Activated T-cell treated with anti-CD3 and anti-CD28 coated beads for 48 hours (primary cell): ENCODE results near the gene ZNF764.
"Not testable (repeated sequence)": the region's sequence is repeated elsewhere in the genome, so short reads cannot be mapped to it uniquely, and the experiment has no call there.

Experiments used
- DNase-seq: peaks from one replicate; pipeline ENCODE4 v3.0.0-alpha.2; 2020; ENCODE audit warnings: low read depth

Gene ZNF764

DNA sequence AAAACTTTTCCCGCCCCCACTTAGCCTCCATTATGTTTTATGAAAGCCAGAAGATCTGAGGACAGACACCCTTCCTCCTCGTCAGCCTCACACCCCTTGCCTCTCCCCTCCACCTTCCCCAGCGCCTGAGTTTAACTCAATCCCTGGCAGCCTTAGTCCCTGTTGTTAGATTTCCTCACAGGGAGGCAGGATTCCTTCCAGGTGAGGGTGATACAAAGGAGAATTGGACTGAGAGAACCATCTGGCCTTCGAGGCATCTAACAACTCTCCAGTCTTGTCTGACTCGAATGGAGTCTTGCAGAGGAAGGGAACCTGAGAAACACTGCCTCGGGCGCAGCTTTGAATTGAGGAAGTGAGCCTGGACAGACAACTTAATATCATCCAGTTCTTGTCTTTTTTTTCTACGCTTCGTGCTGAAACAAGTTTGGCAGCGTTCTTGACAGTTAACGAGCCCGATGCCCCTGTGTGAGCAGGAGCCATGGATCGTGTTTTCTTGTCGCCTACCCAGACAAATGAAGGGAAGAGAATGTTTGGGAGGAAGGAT is 30.5 kb downstream of the ZNF764 start:
- no peak for DNase-seq

DNA sequence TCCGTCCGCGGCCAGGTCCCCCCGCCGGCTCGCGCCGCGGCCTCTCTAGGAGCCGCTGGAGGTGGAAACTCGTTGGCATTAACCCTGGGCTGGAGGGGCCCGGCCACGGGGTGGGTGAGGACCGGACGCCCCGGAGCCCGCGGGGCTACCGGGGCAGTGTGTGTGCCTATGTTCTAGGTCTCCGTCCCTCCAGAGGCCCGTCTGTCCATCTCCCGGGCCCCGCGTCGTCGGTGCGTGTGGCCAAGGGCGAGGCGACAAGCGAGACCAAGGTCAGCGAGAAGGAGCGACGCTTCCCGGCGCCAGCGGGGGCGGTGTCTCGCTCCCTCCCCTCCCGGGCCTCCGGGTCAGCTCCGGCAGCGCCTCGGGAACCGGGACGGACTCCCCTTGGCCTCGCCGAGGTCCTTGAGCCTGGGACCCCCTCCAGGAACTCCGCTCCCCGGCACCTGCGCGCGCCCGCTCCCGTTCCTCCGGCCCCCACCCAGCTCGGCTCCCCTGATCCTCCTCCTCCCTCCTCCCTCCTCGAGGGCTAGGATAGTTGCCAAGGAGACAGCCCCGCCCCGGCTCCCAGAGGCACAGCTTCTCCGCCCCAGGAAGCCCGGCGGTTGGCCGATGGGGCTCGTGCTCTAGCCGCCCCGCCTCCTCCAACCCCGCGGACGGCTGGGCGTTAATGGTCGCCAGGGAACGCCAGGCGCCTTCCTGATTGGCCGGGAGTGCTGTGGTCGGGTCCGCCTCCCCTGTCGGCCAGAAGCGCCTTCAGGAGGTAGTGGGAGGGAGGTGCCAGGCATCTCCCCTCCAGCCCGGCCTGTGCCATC is 31.1 kb downstream of the ZNF764 start:
- DNase-seq: peak; percentile 96

- DNase-seq: no peak
Observed at GRCh38 chr16:30526137-30526822, 31.9 kb downstream of the ZNF764 start, which contains the start of gene ZNF768. Gene ZNF768, minus strand, starts transcription at chr16:30526566. Its CDS starts 153 bp downstream, at chr16:30526413.

- no peak for DNase-seq
Observed at GRCh38 chr16:30525844-30526136, 32.4 kb downstream of the ZNF764 start.

- DNase-seq: no peak
Observed at GRCh38 chr16:30524575-30525568, 33.3 kb downstream of the ZNF764 start.

- DNase-seq: no peak
Observed at GRCh38 chr16:30523768-30524574, 34.2 kb downstream of the ZNF764 start.

DNA sequence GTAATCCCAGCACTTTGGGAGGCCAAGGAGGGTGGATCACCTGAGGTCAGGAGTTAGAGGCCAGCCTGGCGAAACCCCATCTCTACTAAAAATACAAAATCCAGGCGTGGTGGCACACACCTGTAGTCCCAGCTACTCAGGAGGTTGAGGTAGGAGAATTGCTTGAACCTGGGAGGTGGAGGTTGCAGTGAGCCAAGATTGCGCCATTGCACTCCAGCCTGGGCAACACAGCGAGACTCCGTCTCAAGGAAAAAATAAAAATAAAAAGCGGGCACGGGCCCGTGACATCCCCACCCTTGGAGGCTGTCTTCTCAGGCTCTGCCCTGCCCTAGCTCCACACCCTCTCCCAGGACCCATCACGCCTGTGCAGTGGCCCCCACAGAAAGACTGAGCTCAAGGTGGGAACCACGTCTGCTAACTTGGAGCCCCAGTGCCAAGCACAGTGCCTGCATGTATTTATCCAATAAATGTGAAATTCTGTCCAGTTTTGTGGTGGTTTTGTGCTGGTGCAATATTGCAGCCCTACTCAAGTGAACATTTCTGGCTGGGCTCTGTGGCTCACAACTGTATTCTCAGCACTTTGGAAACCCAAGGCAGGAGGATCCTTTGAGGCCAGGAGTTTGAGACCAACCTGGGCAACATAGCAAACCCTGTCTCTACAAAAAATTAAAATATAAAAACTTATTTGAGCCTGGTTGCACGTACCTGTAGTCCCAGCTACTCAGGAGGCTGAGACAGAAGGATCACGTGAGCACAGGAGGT is 35.3 kb downstream of the ZNF764 start:
- not testable (repeated sequence) for DNase-seq

DNA sequence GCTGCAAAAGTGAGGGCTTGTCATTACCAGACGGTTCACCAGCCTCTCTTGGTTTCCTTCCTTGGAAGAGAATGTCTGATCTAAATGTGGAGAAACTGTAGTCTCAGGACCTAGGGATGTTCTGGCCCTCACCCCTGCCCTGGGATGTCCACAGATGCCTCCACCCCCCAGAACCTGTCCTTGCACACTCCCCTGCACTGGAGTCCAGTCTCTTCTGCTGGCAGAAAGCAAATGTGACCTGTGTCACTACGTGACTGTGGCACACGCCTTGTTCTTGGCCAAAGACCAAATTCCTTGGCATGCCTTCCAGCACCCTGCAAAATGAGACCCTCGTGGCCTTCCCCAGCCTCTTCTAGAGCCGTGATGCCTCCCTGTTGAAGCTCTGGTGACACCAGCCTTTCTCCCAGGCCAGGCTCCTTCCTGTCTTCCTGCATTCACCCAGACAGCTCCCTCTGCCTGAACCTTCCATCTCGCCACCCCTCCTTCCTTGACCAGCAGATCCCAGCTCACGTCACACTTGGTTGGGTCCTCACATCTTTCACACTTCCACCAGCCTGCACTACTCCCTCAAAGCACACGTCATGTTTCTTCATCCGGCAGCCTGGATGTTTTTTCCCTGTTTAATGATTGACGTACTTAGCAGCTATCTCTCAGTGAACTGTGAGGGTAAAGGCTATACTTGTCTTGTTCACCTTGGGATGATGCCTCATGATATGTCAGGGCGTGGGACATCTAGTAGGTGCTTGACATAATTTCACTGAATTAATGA is 36.1 kb downstream of the ZNF764 start:
- DNase-seq: no peak

GRCh38 chr16:30521476-30521872 is 36.7 kb downstream of the ZNF764 start:
- DNase-seq: no peak

GRCh38 chr16:30519120-30520049 is 38.8 kb downstream of the ZNF764 start:
- no peak for DNase-seq

- no peak for DNase-seq
Observed at GRCh38 chr16:30518552-30518951, 39.6 kb downstream of the ZNF764 start.

GRCh38 chr16:30515275-30515674 is 42.9 kb downstream of the ZNF764 start:
- no peak for DNase-seq

- DNase-seq: no peak
Observed at GRCh38 chr16:30511509-30511908, 46.7 kb downstream of the ZNF764 start.

- no peak for DNase-seq
Observed at GRCh38 chr16:30510376-30510938, 47.7 kb downstream of the ZNF764 start.

DNA sequence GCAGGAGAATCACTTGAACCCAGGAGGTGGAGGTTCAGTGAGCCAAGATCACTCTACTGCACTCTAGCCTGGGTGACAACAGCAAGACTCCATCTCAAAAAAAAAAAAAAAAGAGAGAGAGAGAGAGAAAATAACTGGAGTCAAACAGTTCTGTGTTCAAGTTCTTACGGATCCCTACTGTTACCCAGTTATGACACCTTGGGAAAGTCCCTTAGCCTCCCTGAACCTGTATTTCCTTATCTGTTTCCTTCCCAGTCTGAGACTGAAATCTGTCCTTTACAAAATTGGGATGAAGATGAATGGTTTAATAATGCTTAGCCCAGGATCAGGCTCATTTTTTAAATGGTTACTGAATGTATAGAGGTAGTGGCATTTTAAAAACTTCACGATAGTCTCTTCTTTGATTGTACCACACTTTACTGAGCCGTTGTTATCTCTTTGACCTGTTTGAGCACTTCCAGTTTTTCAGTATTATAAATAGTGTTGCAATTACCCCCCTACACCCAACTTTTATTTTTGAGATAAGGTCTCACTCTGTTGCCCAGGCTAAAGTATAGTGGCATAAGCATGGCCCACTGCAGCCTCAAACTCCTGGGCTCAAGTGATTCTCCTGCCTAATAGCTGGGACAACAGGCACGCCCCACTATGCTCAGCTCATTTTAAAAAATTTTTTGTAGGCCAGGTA is 49.0 kb downstream of the ZNF764 start:
- no peak for DNase-seq
